ENCODE data around the gene HOXB8.

HOXB8 gene

DNA sequence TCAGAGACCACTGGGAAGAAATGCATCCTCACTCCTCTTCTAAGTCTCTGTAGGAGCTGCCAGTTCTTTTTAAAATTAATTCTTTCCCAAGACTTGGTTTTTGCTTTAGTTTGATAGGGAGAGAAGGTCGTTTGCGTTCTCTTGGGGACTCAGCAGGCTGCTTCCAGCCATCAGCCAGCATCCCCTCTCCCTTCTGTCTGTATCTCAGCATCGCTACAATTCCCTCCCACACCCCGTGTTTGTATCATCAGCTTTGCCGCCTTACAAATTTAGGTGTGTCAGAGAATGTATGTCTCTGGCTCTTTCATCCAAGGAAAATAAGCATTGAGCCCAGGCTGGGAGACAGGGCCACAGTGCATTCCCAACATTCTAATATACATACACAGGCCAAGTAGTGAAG lies 15.7 kb downstream of the HOXB8 start:
- no peak overlapping the region for H3K4me2 ChIP-seq (ENCODE audit: low read length)
- H3K4me3 ChIP-seq (ENCODE audit: low read depth, low read length, poor library complexity, severe bottlenecking) = no peak overlapping the region
- no peak overlapping the region for H3K9ac ChIP-seq (ENCODE audit: low read length)
- no peaks in the 10 kb centered on the region for H3F3A ChIP-seq (ENCODE audit: insufficient read depth, low read length)
- H2AFZ ChIP-seq (ENCODE audit: low read length) = no peak overlapping the region
- H3K27ac ChIP-seq (ENCODE audit: low read depth, low read length, poor library complexity, severe bottlenecking) = no peak overlapping the region
- no peaks in the 10 kb centered on the region for H3K79me2 ChIP-seq (ENCODE audit: insufficient read depth, low read length)
- H3K27me3 ChIP-seq (ENCODE audit: insufficient read depth, low read length) = peaks cover 5% of the 10 kb centered on the region; the same call in 1 of the 2 replicates
- no peaks in the 10 kb centered on the region for H3K4me1 ChIP-seq (ENCODE audit: insufficient read depth, low read length, severe bottlenecking)
- no peaks in the 10 kb centered on the region for H4K20me1 ChIP-seq (ENCODE audit: insufficient read depth, low read length)
- H3K36me3 ChIP-seq (ENCODE audit: insufficient read depth, low read length) = no peaks in the 10 kb centered on the region
- no peaks in the 10 kb centered on the region for H3K9me3 ChIP-seq (ENCODE audit: low read length)
- TF ChIP-seq, protein P1, sequence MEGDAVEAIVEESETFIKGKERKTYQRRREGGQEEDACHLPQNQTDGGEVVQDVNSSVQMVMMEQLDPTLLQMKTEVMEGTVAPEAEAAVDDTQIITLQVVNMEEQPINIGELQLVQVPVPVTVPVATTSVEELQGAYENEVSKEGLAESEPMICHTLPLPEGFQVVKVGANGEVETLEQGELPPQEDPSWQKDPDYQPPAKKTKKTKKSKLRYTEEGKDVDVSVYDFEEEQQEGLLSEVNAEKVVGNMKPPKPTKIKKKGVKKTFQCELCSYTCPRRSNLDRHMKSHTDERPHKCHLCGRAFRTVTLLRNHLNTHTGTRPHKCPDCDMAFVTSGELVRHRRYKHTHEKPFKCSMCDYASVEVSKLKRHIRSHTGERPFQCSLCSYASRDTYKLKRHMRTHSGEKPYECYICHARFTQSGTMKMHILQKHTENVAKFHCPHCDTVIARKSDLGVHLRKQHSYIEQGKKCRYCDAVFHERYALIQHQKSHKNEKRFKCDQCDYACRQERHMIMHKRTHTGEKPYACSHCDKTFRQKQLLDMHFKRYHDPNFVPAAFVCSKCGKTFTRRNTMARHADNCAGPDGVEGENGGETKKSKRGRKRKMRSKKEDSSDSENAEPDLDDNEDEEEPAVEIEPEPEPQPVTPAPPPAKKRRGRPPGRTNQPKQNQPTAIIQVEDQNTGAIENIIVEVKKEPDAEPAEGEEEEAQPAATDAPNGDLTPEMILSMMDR (IDR thresholded peaks at IDR 0.05; ENCODE audit: low read length) = no peak
- no peak for TF ChIP-seq EZH2 (IDR thresholded peaks at IDR 0.05; ENCODE audit: borderline replicate concordance, low read length)
- H3K9me2 ChIP-seq (ENCODE audit: low read depth, low read length) = no peaks in the 10 kb centered on the region

DNA sequence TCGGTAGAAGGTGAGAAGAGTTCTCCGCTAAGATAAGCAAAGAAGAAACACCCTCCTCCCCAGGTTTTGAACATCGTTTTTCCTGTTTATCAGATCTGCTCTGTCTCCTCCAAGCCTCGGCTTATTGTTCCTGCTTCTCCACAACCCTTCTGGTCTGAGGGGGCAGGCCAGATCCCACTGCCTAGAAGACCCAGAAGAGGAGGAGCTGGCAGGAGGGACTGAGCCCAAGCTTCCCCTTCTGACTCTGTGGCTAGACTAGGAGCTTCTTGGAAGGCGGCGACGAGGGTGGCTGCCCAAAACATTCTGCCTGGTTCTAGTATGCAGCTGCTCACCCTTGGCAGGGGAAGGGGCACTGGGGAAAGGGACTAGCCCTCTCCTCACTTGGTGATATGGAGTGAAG lies 16.4 kb downstream of the HOXB8 start:
- H3K4me2 ChIP-seq (ENCODE audit: low read length) = no peak overlapping the region
- no peak overlapping the region for H2AFZ ChIP-seq (ENCODE audit: low read length)
- TF ChIP-seq, protein P1 (IDR thresholded peaks at IDR 0.05; ENCODE audit: low read length) = no peak
- TF ChIP-seq EZH2 (IDR thresholded peaks at IDR 0.05; ENCODE audit: borderline replicate concordance, low read length) = no peak
- no peaks in the 10 kb centered on the region for H3K9me2 ChIP-seq (ENCODE audit: low read depth, low read length)
- no peaks in the 10 kb centered on the region for H3F3A ChIP-seq (ENCODE audit: insufficient read depth, low read length)
- H4K20me1 ChIP-seq (ENCODE audit: insufficient read depth, low read length) = no peaks in the 10 kb centered on the region
- H3K36me3 ChIP-seq (ENCODE audit: insufficient read depth, low read length) = no peaks in the 10 kb centered on the region
- no peak overlapping the region for H3K4me3 ChIP-seq (ENCODE audit: low read depth, low read length, poor library complexity, severe bottlenecking)
- H3K4me1 ChIP-seq (ENCODE audit: insufficient read depth, low read length, severe bottlenecking) = no peaks in the 10 kb centered on the region
- H3K79me2 ChIP-seq (ENCODE audit: insufficient read depth, low read length) = no peaks in the 10 kb centered on the region
- H3K9me3 ChIP-seq (ENCODE audit: low read length) = no peaks in the 10 kb centered on the region
- H3K27ac ChIP-seq (ENCODE audit: low read depth, low read length, poor library complexity, severe bottlenecking) = no peak overlapping the region
- H3K9ac ChIP-seq (ENCODE audit: low read length) = no peak overlapping the region
- peaks cover 5% of the 10 kb centered on the region; the same call in 1 of the 2 replicates for H3K27me3 ChIP-seq (ENCODE audit: insufficient read depth, low read length)

DNA sequence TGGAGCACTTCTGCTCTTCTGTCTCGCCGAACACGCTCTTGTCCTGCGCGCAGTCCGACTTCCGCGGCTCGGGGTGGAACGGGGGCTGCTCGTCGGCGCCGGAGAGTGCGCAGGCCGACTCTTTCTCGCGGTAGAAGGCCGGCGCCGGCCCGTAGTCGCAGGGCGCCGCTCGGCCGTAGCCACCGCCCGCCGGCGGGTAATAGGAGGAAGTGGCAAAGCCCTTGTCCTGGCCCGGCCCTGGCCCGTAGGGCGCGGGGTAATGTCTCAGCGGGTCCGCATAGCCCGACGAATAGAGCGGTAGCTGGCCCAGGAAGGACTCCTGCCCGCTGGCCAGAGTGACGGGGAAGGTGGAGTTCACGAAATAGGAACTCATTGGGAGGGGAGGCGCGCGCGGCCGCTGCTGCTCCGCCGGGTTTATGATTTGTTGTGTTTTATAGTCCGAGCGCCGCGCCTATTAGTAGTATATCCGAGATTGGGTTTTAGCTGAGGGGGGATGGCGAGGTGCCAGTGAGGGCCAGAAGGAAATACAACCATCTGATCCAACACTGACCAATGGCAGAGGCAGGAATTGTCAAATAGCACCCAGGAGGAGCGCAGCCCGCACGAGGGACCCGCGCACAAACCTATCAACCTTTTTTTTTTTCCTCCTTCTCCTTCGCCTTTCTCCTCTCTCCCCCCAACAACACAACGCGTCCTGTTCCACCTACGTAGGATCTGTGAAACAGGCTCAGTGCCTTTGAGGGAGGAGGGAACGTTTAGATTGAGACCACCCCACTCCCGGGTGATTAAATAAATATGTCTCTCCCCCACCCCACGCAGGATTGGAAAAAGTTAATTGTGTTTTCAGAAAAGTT lies 17.1 kb downstream of the HOXB8 start:
- no peaks in the 10 kb centered on the region for H3K9me2 ChIP-seq (ENCODE audit: low read depth, low read length)
- H3K9ac ChIP-seq (ENCODE audit: low read length) = no peak overlapping the region
- H3K4me2 ChIP-seq (ENCODE audit: low read length) = no peak overlapping the region
- H4K20me1 ChIP-seq (ENCODE audit: insufficient read depth, low read length) = no peaks in the 10 kb centered on the region
- H3K4me3 ChIP-seq (ENCODE audit: low read depth, low read length, poor library complexity, severe bottlenecking) = no peak overlapping the region
- H3K4me1 ChIP-seq (ENCODE audit: insufficient read depth, low read length, severe bottlenecking) = no peaks in the 10 kb centered on the region
- H3K36me3 ChIP-seq (ENCODE audit: insufficient read depth, low read length) = no peaks in the 10 kb centered on the region
- TF ChIP-seq EZH2 (IDR thresholded peaks at IDR 0.05; ENCODE audit: borderline replicate concordance, low read length) = no peak
- TF ChIP-seq, protein P1 (IDR thresholded peaks at IDR 0.05; ENCODE audit: low read length) = no peak
- H3K27ac ChIP-seq (ENCODE audit: low read depth, low read length, poor library complexity, severe bottlenecking) = no peak overlapping the region
- H3K79me2 ChIP-seq (ENCODE audit: insufficient read depth, low read length) = no peaks in the 10 kb centered on the region
- no peaks in the 10 kb centered on the region for H3F3A ChIP-seq (ENCODE audit: insufficient read depth, low read length)
- no peaks in the 10 kb centered on the region for H3K9me3 ChIP-seq (ENCODE audit: low read length)
- peaks cover 5% of the 10 kb centered on the region; the same call in 1 of the 2 replicates for H3K27me3 ChIP-seq (ENCODE audit: insufficient read depth, low read length)
- H2AFZ ChIP-seq (ENCODE audit: low read length) = no peak overlapping the region

Measured in OCI-LY1 (cell line).